Fibroblast of villous mesenchyme (primary cell): ENCODE measurements around the gene MBNL2. TPM values are rescaled to one million over a fixed set of nuclear protein-coding genes. Genes with fewer than 3 reads are reported as not detected.

ENCODE experiments used
- DNase-seq: peaks from one replicate; pipeline ENCODE4 v3.0.0-alpha.2; 2010; ENCODE audit warnings: low read depth
- H3K4me3 ChIP-seq: 2 replicates; pipeline ENCODE4 v1.5.1; 2011; ENCODE audit warnings: low read depth, mild to moderate bottlenecking, low read length
- total RNA-seq: library from RNA; depleted of rRNA; stranded (reverse); fragments of >200 nt; gene quantifications from 2 replicates; pipeline ENCODE4 v1.2.3, GENCODE V29; 2012
- TF ChIP-seq, protein P1 (sequence below): IDR thresholded peaks from 2 replicates; pipeline ENCODE4 v1.5.1; 2012; ENCODE audit warnings: low read depth, mild to moderate bottlenecking, low read length; ENCODE audit not compliant: insufficient read depth

MBNL2 gene
- total RNA-seq, 1 donor, result 120 TPM

DNA sequence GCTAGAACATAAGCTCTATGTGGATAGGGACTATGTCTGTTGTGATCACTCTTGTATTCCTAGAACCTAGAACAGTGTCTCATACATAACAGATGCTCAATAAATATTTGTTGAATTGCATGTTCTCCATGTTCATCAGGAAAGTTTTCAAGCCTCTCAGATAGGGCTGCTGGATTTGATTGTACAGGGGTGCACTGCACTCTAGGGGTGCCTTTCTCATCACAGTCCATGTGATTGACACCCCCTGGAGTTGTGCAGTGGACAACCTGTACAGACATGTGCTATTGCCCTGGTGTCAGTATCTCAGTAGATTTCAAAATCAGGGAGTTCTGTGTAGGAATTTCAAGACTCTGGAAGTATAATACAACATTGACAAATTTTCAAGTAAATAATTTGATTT is 58.9 kb downstream of the MBNL2 start:
- DNase-seq, result no peak
- TF ChIP-seq, protein P1, sequence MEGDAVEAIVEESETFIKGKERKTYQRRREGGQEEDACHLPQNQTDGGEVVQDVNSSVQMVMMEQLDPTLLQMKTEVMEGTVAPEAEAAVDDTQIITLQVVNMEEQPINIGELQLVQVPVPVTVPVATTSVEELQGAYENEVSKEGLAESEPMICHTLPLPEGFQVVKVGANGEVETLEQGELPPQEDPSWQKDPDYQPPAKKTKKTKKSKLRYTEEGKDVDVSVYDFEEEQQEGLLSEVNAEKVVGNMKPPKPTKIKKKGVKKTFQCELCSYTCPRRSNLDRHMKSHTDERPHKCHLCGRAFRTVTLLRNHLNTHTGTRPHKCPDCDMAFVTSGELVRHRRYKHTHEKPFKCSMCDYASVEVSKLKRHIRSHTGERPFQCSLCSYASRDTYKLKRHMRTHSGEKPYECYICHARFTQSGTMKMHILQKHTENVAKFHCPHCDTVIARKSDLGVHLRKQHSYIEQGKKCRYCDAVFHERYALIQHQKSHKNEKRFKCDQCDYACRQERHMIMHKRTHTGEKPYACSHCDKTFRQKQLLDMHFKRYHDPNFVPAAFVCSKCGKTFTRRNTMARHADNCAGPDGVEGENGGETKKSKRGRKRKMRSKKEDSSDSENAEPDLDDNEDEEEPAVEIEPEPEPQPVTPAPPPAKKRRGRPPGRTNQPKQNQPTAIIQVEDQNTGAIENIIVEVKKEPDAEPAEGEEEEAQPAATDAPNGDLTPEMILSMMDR, result no peak
- H3K4me3 ChIP-seq, result no peak overlapping the region

DNA sequence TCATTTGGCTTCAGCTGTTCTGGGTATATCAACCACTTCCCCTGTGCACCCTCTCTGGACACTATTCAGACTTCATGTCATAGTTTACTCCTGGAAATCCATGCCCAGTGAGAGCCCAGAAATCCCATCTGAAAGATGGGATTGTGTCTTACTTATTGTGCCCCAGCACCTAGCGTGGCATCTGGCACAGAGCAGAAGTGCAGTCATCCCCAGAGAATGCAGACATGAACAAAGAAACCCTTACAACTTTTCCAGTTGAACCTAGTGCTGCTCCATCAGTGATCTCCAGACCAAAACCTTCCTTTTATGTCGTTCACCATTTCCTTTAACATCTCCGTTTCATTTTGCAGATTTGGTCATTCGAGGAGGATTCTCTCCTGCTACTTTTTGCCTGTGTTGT is 60.6 kb downstream of the MBNL2 start:
- no peak overlapping the region for H3K4me3 ChIP-seq
- TF ChIP-seq, protein P1, result no peak
- no peak for DNase-seq

DNA sequence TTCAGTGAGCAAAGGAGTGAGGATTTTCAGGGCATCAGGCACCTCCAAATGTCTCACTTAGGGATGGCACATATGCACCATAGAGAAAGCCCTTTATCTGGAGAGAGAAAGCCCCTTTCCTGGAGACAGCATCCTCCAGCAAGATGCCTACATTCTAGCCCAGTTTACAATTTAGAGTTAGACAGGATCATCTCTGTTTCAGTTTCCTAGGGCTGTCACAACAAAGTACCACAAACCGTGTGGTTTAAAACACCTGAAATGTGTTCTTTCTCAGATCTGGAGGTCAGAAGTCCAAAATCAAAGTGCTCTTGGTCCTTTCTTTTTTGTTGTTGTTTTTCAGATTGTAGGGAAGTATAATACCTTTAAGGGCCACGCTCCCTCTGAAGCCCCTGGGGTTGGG is 61.8 kb downstream of the MBNL2 start:
- TF ChIP-seq, protein P1, result no peak
- no peak for DNase-seq
- H3K4me3 ChIP-seq, result no peak overlapping the region

DNA sequence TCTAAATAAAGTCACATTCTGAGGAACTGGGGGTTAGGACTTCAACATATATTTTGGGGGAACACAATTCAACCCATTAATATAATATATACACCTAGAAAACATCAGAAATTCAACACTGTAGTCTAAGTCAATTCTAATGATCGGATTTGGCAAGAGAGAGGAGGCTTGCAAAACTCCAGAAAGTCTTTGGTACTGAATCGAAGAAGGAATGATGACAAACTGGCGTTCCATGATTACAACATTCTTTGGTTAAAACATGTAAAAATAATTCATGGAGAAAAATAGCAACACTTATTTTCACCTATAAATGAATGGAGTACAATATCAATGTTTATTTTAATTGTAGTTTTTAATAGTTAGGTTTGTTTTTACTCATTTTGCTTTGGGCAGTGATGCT is 62.4 kb downstream of the MBNL2 start:
- TF ChIP-seq, protein P1, result no peak

DNA sequence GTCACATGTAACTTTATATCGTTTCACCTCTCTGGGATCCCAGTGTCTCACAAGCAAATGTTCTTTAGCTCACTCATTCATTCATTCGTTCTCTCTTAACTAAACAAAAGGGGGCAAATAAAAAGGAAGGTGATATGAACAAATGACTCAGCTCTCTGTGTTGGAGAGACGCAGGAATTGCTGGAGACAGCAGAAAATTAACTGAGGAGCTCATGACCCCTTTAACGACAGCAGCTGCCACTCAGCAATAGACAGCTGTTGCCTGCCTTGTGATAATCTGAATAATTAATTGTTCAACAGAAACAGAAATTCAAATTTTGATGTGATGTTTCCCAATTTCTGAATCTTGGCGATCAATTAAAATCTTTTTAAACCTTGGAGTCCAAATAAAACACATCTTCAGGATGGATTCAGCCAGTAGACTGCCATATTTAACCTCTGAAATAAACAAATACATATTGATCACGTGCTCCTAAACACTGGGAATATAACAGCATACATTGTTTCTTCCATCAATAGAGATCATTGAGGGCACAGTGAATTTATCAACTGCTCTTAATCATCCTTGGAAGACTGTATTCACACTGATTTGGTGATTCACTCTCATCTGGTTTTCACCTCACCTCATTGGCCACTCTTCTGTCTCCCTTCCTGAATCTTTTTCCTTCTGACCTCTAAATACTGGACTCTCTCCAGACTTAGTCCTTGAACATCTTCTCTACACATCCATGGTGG is 63.3 kb downstream of the MBNL2 start:
- TF ChIP-seq, protein P1, result no peak
- DNase-seq, result no peak
- H3K4me3 ChIP-seq, result no peak overlapping the region

More for the DNA sequence above, 62.4 kb downstream of the MBNL2 start:
- H3K4me3 ChIP-seq, result no peak overlapping the region
- DNase-seq, result peak; percentile 39

DNA sequence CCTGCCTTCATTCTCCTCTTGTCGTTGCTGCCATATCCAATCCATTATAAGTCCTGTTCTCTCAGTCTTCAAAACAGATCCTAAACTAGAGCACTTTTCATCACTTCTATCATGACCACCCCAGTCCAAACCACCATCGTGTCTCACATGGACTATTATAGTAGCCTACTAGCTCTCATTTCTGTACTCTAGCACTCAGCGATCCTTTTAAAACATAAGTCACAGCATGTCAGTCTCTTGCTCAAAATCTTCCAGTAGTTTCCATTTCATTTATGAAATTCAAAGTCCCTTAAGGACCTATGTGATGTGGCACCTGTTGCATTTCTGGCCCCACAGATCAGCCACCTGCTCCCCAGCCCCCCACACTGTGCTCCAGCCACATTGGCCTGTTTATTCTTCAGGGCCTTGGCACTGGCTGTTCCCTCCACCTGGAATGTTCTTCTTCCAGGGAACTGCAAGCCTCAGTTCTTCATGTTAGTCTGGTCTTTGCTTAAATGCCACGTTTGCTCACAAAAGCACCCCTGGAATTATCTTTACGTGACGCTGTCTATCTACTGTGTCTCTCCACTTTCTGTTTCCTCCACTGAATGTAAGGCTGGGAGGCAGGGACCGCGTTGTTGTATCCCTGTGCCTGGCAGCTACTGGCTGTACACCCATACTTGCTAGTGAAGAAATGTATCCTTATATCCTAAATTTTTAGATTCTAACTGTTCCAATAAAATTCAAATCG is 64.3 kb downstream of the MBNL2 start:
- TF ChIP-seq, protein P1, result no peak
- no peak for DNase-seq

DNA sequence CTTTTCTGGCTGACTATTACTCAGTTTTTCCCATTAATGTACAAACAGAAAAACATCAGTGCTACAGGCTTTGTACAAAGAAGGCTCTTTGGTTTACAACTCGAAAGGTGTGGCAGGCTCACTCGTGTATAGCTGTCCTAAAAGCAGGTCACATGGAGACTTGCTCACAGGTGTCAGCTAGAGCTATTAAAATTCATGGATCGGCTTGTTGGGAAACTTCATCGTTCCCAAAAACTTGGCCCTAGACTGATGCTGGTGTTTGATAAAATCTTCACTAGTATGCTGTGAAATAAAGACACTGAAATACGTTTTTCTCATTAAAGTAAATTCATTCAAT is 64.9 kb downstream of the MBNL2 start:
- TF ChIP-seq, protein P1, result no peak
- no peak for DNase-seq
- H3K4me3 ChIP-seq, result no peak overlapping the region

More for the DNA sequence above, 64.3 kb downstream of the MBNL2 start:
- H3K4me3 ChIP-seq, result no peak overlapping the region
